RPMI8226 (cell line): ENCODE measurements around the gene ERMP1.
"Not testable (repeated sequence)": the region's sequence is repeated elsewhere in the genome, so short reads cannot be mapped to it uniquely, and the experiment has no call there.

ENCODE experiments used
- DNase-seq: peaks from one replicate; pipeline ENCODE4 v3.0.0-alpha.2; 2015

ERMP1 gene

DNA sequence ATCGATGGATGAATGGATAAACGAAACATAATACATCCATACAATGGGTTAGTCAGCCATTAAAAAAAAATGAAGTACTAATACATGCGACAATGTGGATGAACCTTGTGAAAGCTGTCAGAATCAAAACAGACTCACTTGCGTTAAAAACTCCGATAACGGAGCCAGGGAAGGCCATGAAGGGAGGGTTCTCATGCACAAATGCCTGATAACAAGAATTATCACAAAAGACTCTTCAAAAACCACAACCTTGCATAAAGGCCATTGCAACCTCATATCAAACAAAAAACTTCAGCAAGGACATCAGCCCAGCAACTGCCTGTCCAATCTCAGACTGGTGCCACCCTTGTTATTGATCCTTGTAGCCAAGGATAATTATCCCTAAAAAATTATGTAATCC lies 13.7 kb downstream of the ERMP1 start:
- no peak for DNase-seq

DNA sequence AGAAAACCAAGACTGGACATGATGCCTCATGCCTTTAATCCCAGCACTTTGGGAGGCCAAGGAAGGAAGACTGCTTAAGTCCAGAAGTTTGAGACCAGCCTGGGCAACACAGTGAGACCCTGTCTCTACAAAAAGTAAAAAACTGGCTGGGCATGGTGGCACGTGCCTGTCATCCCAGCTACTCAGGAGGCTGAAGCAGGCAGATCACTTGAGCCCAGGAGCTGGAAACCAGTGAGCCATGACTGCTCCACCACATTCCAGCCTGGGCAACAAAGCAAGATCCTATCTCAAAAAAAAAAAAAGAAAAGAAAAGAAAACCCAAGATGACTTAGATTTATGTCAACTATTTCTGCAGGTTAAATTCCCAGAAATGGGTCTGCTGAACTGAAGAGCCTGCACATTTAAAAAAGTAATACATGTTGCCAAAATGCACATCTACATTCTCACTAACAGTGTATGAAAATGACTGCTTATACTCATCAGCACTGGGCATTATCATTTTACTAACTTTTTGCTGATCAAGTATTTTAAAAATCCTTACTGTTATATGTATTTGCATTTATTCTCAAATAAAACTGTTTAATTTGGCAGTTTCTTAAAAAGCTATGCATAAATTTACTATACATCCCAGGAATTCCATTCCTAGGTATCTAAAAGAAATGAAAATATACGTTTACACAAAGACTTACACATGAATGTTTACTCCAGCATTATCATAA lies 14.3 kb downstream of the ERMP1 start:
- no peak for DNase-seq

DNA sequence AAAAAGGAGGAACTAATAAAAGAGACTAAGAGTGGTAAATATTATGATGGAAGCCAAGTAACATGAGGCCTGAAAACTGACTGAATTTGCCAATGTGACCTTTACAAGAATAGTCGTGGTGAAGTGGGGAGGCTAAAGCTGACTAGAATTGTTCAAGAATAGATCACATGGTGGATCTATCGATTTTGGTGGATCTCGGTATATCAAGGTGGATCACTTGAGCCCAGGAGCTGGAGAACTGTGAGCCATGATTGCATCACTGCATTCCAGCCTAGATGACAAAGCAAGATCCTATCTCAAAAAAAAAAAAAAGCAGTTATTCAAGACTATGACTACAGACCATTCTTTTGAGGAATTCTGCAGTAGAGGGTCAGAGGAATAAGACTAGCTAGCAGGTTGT lies 15.1 kb downstream of the ERMP1 start:
- DNase-seq = no peak

GRCh38 chr9:5815461-5815860 lies 17.5 kb downstream of the ERMP1 start:
- no peak for DNase-seq

- no peak for DNase-seq
Measured at GRCh38 chr9:5813824-5814223, 19.1 kb downstream of the ERMP1 start.

DNA sequence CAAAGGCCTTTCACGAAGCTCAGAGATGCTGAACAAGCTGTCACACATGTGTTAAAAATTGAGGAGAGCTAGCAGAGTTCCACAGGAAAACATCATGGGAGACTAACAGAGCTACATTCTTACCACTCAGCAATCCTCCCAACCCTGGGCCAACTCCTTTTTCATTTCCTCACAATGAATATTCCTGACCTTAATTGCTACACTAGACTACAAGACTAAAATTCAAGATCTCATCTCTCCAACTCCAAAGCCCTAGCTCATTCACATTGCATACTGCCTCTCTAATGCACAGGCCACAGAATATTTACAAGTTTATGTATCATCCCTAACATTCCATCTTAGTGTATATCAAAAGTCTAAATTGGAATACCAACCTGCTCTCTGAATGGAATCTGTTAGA lies 21.2 kb downstream of the ERMP1 start:
- DNase-seq = no peak

DNA sequence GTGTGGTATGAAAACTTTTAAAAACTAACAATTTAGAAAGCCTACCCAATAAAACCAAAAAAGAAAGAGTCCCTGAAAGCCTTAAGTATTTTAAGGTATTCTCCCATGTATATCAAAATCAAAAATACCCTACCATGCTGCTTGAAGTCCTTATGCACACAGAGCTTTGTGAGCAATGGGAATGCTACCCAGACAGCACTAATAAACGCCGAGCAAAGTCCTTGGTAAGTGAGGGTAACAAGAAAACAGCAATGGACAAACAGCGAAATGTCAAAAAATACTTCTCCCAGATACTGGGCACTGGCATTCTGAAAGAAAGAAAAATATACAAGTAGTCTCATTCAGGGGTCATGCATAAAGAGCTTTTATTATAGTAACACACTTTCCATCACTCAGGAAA lies 27.4 kb downstream of the ERMP1 start:
- no peak for DNase-seq

DNA sequence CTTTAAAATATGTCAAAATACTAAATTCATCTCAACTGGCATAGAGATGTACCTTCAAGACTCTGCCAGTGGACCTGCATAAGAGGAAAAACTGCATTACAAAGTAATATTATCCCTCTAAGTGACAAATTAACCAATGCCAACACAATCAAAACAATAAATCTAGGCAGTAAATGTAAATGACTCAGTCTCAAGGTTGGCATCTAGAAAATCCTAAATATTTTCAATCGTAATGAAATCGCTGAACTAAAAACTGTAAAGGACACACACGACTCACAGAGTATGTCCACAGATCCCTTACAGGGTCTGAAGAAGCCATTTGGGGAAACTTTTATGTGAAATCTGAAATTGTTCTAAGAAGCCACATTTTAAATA lies 31.2 kb downstream of the ERMP1 start:
- no peak for DNase-seq

DNA sequence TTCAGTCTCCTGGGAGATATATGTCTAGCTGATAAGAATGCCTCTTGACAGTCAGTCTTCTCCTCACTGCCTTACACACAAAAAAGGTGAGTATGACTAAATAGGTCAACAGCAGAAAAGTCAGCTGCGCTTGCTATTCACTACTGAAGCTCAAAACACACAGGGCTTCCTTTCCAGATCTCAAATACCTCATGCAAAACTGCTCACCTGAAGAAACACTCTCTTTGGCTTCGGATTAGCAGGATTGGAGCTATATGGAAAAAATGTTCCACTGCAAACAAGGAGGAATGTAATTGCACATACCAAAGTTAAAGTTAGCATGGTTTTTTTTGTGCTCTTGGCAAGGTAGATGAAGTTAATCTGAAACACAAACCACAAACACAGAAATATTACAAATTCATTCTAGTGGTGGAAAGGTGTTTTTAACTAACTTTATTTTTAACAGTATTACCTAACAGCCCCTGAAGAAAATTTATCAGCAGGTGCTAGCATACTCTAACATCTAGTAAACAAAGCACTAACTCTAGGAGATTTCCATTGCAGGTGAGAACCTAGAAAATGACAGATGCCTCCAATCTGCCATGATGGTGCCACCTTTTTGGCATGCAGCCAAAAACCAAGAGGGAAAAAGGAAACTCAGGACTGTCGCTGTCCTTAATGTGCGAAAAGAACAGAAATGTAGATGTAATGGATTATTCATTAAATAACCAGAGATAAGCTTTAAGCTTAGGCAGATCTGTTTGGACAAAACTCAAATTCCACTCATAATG lies 31.8 kb downstream of the ERMP1 start:
- peak; percentile 8 for DNase-seq

- DNase-seq = not testable (repeated sequence)
Measured at GRCh38 chr9:5800378-5800777, 32.5 kb downstream of the ERMP1 start.

GRCh38 chr9:5799314-5799713 lies 33.6 kb downstream of the ERMP1 start:
- no peak for DNase-seq

GRCh38 chr9:5798581-5798980 lies 34.3 kb downstream of the ERMP1 start:
- DNase-seq = no peak

DNA sequence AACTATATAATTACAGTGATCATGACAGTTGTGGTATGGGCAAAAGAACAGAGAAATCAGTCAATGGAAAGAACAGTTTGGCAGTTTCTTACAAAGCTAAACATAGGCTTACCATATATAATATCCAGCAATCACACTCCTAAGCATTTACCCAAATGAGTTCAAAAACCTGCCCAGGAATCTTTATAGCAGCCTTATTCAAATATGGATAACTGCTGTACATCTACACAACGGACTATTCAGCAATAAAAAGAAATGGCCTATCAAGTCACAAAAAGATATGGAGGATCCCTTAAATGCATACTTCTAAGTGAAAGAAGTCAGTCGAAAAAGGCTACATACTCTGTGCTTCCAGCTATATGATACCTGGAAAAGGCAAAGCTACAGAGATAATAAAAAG lies 36.6 kb downstream of the ERMP1 start:
- DNase-seq = no peak

GRCh38 chr9:5793812-5794211 lies 39.1 kb downstream of the ERMP1 start:
- DNase-seq = no peak

GRCh38 chr9:5791870-5792269 lies 41.0 kb downstream of the ERMP1 start:
- DNase-seq = no peak

GRCh38 chr9:5790923-5791322 lies 42.0 kb downstream of the ERMP1 start:
- no peak for DNase-seq

DNA sequence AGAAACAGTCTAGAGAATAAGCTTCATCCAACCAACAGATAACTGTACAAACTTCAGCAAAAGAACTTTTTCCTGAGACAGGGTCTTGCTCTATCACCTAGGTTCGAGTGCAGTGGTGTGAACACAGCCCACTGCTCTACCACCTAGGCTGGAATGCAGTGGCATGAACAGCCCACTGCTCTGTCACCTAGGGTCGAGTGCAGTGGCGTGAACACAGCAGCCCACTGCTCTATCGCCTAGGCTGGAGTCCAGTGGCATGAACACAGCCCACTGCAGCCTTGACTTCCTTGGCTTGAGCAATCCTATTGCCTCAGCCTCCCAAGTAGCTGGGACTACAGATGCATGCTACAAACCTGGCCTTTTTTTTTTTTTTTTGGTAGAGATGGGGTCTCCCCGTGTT lies 43.4 kb downstream of the ERMP1 start:
- DNase-seq = no peak

DNA sequence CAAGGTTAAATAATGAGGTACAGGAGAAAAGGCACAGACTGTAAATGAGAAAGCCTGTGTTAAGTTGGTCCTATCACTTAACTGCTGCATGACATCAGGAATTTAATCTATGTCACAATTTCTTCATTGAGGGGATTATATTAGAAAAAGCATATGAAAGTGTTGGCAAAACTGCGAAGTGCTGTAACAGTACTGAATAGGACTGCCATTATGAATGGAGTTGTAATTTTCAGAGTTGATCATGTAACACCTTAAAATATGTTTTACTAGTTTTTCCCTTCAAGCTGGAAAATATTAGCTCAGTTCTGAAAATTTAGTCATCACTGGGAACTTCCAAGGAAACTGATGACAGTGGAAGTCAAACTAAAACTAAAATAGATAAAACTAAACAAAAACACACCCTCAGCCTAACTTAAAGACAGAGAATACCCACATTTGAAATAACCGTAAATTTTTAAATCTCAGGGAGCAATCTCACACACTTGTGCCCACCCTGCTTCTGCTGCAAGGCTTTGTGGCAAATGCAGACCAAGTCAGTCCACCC lies 45.1 kb downstream of the ERMP1 start:
- DNase-seq = no peak

GRCh38 chr9:5787220-5787619 lies 45.7 kb downstream of the ERMP1 start:
- no peak for DNase-seq

DNA sequence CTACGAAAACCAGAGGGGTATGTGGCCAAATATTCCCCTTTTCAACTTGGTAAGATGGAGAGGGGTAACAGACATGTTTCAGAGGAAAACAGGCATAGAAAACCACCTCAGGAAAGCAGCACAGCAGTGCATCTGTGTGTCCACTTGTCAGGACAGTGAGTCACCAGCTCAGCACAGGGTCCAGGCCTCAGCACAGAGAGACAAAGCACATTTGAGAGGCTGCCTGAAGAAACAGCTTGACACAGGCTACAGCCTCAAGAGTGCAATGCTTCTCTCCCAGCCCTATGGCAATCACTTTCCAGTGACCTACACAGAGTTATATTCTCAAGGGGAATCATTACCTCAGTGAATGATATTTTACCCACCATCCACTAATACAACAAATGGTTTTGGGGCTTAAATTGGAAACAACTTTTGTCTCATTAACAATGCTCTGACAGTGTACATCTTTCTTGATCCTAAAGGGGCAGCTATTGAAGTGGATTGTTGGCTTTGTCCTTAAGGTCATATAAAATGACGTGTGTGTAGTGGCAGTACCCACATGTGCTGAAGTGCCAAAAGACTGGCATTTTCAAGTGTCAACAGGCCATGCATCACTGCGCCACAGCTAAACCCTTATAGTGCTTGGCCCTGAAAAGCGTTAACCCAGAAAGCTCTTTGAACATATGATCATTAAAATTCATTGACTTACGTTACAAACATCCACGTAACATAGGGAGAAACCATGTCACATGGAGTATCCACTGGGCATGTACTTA lies 46.4 kb downstream of the ERMP1 start:
- no peak for DNase-seq

DNA sequence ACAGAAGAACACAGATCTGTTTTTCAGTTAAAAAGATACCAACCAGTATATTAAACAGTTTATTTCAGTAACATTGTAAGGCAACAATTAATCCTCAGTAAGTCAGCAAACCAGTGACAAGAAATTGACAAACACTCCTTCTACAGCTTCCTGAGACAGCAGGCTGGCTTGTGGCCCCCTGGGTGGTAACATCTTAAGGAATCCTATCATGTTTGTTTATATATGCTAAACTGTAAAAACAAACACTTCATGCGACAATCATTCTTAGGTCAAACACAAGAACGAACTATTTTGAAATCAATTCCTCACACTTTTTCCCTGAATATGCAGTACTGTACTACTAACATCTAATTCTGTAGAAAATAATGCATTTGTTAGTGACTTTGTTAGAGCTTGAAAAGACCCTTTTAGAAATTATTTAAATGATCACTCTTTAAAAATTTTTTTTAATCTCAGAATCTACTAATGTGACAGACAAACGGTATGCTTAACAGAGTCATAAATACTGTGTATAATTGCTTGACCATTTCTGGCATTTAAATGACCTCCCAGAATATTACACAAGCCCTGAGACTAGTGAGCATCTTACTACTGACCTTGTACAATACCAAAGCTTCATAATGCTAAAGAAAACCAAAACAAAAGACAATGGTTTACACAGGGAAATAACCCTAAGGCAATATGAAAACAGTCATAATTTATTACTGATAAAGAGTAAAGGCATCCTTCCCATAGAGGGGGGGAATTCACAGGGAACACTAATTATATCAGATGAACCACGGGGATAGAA lies 48.2 kb downstream of the ERMP1 start:
- DNase-seq = no peak

- no peak for DNase-seq
Measured at GRCh38 chr9:5783982-5784381, 48.9 kb downstream of the ERMP1 start.

DNA sequence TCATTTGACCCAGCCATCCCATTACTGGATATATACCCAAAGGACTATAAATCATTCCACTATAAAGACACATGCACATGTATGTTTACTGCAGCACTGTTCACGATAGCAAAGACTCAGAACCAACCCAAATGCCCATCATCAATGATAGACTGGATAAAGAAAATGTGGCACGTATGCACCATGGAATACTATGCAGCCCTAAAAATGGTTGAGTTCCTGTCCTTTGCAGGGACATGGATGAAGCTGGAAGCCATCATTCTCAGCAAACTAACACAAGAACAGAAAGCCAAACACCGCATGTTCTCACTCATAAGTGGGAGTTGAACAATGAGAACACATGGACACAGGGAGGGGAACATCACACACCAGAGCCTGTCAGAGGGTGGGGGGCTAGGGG lies 49.5 kb downstream of the ERMP1 start:
- DNase-seq = not testable (repeated sequence)
